NCI-H146 treated with DMSO at 0.1 percent for 48 hours (cell line): ENCODE measurements around the gene ERN1.
A peak's percentile ranks its signal among the peaks of the same experiment; 100 is the strongest.

Source experiments
- DNase-seq: peaks from one replicate; lab custom pipeline; 2025; ENCODE audit not compliant: unreplicated experiment; lab: John Stamatoyannopoulos, UW

Gene ERN1

GRCh38 chr17:64158406-64158805 is 28.5 kb upstream of the ERN1 start:
- DNase-seq, result no peak

- DNase-seq, result no peak
Measured at GRCh38 chr17:64157669-64158180, 27.8 kb upstream of the ERN1 start.

GRCh38 chr17:64156670-64157069 is 26.7 kb upstream of the ERN1 start:
- no peak for DNase-seq

GRCh38 chr17:64155751-64156544 is 26.0 kb upstream of the ERN1 start:
- DNase-seq, result no peak

GRCh38 chr17:64155129-64155528 is 25.2 kb upstream of the ERN1 start:
- DNase-seq, result no peak

- DNase-seq, result no peak
Measured at GRCh38 chr17:64154717-64155116, 24.8 kb upstream of the ERN1 start.

- DNase-seq, result no peak
Measured at GRCh38 chr17:64154313-64154695, 24.4 kb upstream of the ERN1 start.

- DNase-seq, result no peak
Measured at GRCh38 chr17:64153565-64154312, 23.8 kb upstream of the ERN1 start.

GRCh38 chr17:64152428-64153125 is 22.6 kb upstream of the ERN1 start:
- DNase-seq, result no peak

- DNase-seq, result no peak
Measured at GRCh38 chr17:64151016-64151368, 21.0 kb upstream of the ERN1 start.

GRCh38 chr17:64150237-64151015 is 20.5 kb upstream of the ERN1 start:
- no peak for DNase-seq

- no peak for DNase-seq
Measured at GRCh38 chr17:64149196-64149595, 19.3 kb upstream of the ERN1 start.

- no peak for DNase-seq
Measured at GRCh38 chr17:64148699-64149098, 18.8 kb upstream of the ERN1 start.

- DNase-seq, result no peak
Measured at GRCh38 chr17:64148017-64148631, 18.2 kb upstream of the ERN1 start.

GRCh38 chr17:64147110-64148016 is 17.4 kb upstream of the ERN1 start:
- peak; percentile 31 for DNase-seq

GRCh38 chr17:64146418-64147109 is 16.6 kb upstream of the ERN1 start:
- DNase-seq, result peak; percentile 59

GRCh38 chr17:64145751-64146417 is 15.9 kb upstream of the ERN1 start:
- DNase-seq, result peak; percentile 98

GRCh38 chr17:64145375-64145750 is 15.4 kb upstream of the ERN1 start:
- DNase-seq, result no peak
